Ishikawa (cell line): ENCODE measurements around the gene HTRA3.

Source experiments
- CEBPB ChIP-seq: IDR thresholded peaks from 2 replicates; pipeline ENCODE4 v1.6.1; 2012
- CREB1 ChIP-seq: IDR thresholded peaks from 2 replicates; pipeline ENCODE4 v1.6.1; 2012; ENCODE audit warnings: low read depth
- EGR1 ChIP-seq: IDR thresholded peaks from 2 replicates; pipeline ENCODE4 v1.6.1; 2012
- EP300 ChIP-seq: IDR thresholded peaks from 2 replicates; pipeline ENCODE4 v1.6.1; 2012; ENCODE audit warnings: borderline replicate concordance
- FOXM1 ChIP-seq: IDR thresholded peaks from 2 replicates; pipeline ENCODE4 v1.6.1; 2012; ENCODE audit warnings: low read depth, borderline replicate concordance
- MAX ChIP-seq: IDR thresholded peaks from 2 replicates; pipeline ENCODE4 v1.6.1; 2012
- NFIC ChIP-seq: IDR thresholded peaks from 2 replicates; pipeline ENCODE4 v1.6.1; 2012
- RAD21 ChIP-seq: IDR thresholded peaks from 2 replicates; pipeline ENCODE4 v1.6.1; 2012; ENCODE audit warnings: low read depth
- TAF1 ChIP-seq: IDR thresholded peaks from 2 replicates; pipeline ENCODE4 v1.6.1; 2012; ENCODE audit warnings: low read depth, mild to moderate bottlenecking
- TCF12 ChIP-seq: IDR thresholded peaks from 2 replicates; pipeline ENCODE4 v1.6.1; 2012; ENCODE audit warnings: low read depth
- TEAD4 ChIP-seq: IDR thresholded peaks from 2 replicates; pipeline ENCODE4 v1.6.1; 2012
- YY1 ChIP-seq: IDR thresholded peaks from 2 replicates; pipeline ENCODE4 v1.6.1; 2012; ENCODE audit warnings: low read depth
- ZBTB7A ChIP-seq: IDR thresholded peaks from 2 replicates; pipeline ENCODE4 v1.6.1; 2012; ENCODE audit warnings: low read depth
- TF ChIP-seq, protein P1 (sequence below): IDR thresholded peaks from 2 replicates; pipeline ENCODE4 v1.6.1; 2012
- TF ChIP-seq, protein P2 (sequence below): IDR thresholded peaks from 2 replicates; pipeline ENCODE4 v1.6.1; 2012; ENCODE audit warnings: low read depth, mild to moderate bottlenecking

Gene HTRA3

DNA sequence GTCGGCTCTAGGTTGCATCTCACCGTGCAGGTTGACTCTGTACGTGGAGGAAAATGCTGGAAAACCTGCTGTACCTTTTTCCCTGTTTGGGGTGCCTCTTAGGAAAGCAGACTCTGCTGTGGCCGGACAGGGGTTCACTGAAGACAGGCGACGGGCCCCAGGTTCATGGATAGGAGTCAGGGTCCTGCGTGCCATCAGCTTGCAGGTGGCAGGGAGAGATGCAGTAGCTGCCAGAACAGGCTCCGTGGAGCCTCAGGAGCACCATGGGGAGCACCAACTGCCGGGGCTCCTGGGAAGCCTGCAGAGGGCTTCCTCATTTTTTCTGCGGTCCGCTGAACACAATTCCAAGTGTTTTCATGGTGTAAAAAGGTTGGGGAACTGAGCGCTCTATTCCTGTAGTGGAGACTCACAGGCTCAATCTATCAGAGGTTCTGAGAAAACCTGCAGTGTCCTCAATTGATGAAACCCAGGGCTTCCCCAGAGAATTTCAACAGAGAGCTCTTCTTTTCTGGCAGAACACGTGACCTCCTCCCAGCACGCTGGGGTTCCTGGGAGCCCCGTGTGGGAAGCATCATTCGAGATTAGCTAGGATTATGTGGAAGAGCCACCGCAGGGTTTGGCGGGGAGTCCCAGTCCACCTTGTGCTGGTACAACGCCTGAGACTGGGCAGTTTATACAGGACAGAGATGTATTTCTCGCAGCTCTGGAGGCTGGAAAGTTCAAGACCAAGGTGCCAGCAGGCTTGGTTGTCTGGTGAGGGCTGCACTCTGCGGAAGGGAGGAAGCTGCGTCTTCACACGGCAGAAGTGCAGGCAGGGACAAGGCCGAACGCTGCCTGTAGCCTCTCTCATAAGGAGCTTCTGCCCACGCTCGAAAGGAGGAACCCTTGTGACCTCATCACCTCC lies 1.6 kb downstream of the HTRA3 start:
- no peak for TF ChIP-seq YY1
- TF ChIP-seq CEBPB = no peak

GRCh38 chr4:8271821-8272220 lies 2.3 kb downstream of the HTRA3 start:
- no peak for TF ChIP-seq EGR1
- TF ChIP-seq, protein P1, sequence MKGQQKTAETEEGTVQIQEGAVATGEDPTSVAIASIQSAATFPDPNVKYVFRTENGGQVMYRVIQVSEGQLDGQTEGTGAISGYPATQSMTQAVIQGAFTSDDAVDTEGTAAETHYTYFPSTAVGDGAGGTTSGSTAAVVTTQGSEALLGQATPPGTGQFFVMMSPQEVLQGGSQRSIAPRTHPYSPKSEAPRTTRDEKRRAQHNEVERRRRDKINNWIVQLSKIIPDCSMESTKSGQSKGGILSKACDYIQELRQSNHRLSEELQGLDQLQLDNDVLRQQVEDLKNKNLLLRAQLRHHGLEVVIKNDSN = no peak

DNA sequence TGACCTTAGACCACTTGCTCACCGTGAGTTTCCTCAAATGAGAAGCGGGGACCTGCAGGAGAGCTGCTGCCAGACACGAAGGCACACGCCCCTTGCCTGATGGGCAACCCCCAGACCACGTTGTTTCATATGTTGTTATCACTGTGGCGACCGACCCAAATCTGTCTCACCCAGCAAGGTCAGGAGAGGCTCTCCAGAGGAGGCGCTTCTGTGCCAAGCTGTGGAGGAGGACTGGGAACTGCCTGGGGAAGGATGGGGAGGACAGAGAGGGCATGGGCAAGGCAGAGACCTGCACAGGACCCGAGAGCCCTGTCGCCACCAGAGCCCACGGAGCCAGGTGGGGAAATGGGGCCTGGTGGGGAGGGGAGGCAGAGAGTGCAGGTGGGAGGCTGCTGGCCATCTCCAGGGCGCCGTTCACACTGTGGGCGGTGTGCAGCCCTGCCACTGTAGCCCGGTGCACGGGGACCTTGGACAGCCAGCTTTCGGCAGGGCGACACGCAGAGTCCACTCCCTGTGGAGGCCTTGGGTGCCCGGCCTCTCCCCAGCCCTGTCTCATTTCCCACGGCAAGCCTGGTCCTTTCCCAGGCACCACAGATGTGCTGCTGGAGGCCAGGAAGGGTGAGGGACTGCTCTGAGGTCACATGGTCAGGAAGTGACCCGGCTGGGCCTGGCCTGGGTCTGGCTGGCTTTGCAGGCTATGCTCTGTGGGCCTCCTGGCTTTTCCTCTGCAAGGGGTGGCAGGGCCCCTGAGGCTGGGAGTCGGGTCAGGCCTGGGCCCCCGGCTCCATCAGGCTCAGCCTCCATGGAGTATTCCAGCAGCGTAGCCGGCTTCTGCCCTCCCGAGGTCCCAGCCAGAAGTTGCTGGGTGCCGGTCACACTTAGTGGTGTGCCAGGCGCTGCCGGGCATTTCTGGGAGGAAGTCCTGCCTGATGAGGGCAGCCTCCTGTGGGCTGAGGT lies 3.2 kb downstream of the HTRA3 start:
- TF ChIP-seq RAD21 (no peak), TEAD4 (no peak), NFIC (no peak), CEBPB (no peak)
- TF ChIP-seq, protein P1 = peak; percentile 58
- TF ChIP-seq, protein P2, sequence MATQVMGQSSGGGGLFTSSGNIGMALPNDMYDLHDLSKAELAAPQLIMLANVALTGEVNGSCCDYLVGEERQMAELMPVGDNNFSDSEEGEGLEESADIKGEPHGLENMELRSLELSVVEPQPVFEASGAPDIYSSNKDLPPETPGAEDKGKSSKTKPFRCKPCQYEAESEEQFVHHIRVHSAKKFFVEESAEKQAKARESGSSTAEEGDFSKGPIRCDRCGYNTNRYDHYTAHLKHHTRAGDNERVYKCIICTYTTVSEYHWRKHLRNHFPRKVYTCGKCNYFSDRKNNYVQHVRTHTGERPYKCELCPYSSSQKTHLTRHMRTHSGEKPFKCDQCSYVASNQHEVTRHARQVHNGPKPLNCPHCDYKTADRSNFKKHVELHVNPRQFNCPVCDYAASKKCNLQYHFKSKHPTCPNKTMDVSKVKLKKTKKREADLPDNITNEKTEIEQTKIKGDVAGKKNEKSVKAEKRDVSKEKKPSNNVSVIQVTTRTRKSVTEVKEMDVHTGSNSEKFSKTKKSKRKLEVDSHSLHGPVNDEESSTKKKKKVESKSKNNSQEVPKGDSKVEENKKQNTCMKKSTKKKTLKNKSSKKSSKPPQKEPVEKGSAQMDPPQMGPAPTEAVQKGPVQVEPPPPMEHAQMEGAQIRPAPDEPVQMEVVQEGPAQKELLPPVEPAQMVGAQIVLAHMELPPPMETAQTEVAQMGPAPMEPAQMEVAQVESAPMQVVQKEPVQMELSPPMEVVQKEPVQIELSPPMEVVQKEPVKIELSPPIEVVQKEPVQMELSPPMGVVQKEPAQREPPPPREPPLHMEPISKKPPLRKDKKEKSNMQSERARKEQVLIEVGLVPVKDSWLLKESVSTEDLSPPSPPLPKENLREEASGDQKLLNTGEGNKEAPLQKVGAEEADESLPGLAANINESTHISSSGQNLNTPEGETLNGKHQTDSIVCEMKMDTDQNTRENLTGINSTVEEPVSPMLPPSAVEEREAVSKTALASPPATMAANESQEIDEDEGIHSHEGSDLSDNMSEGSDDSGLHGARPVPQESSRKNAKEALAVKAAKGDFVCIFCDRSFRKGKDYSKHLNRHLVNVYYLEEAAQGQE = no peak

DNA sequence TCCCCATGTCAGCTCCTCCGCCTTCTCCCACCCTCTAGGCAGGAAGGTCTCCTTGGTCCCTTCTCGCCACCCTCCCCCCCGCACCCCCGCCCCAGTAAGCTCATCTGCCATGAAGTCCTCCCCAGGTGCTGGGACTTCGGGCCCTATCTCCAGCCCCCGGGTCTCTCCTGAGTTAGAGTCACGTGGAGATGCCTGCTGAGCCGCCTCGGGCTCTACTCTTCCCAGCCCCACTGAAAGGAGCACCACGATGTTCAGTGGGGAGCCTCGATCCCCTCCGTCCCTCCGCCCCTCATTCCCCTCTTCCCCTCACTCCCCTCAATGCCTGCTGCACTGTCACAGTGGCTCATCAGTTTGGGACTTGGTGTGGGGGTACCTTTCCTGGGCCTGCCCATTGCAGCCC lies 3.9 kb downstream of the HTRA3 start:
- TF ChIP-seq FOXM1 = no peak
- no peak for TF ChIP-seq TCF12
- TF ChIP-seq, protein P2 = no peak
- TF ChIP-seq RAD21 = no peak
- no peak for TF ChIP-seq EP300
- TF ChIP-seq ZBTB7A = no peak
- no peak for TF ChIP-seq CREB1
- TF ChIP-seq MAX = no peak
- TF ChIP-seq CEBPB = no peak
- no peak for TF ChIP-seq EGR1

DNA sequence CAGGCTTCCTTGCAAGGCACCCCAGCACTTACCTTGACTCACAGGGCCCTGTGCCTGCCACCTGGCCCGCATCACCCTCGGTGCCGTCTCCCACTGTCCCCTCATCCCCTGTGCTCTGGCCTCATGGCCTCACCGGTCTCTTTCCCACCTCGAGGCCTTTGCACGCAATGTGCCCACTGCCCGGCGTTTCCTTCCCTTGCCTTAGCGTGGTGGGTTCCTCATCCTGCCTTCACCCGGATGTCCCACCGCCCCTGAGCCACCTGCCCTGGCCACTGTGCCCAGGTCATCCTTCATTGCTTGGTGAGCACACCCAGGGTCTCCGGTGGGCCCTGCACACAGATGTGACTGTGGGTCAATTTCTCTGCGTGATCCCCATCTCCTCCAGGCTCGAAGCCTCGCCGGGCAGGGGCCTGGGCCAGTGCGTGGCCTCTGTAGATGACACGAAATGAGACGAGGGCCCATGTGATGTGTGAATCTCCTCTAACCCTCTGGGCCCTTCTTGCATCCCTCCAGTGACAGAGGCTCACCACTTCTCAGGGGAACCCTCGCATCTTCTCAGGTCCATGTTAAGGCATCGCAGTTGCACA lies 4.6 kb downstream of the HTRA3 start:
- TF ChIP-seq RAD21 (no peak), FOXM1 (no peak)

GRCh38 chr4:8274765-8275547 lies 5.4 kb downstream of the HTRA3 start:
- TF ChIP-seq CEBPB = no peak
- TF ChIP-seq TEAD4 = no peak
- no peak for TF ChIP-seq NFIC
- no peak for TF ChIP-seq RAD21
- TF ChIP-seq EP300 = no peak
- TF ChIP-seq CREB1 = no peak
- TF ChIP-seq, protein P1 = no peak
- TF ChIP-seq TAF1 = no peak
- TF ChIP-seq, protein P2 = no peak
- TF ChIP-seq FOXM1 = no peak
- TF ChIP-seq EGR1 = no peak
- TF ChIP-seq TCF12 = no peak
